ENCODE data around the gene CELF1.
A peak's percentile ranks its signal among the peaks of the same experiment; 100 is the strongest.

CELF1 gene

GRCh38 chr11:47470671-47471070, 82.3 kb downstream of the CELF1 start:
- H3K4me3 ChIP-seq (ENCODE audit: low read depth, low read length): no peak overlapping the region
- no peak for DNase-seq
- no peak overlapping the region for H3K27ac ChIP-seq
- H3K27me3 ChIP-seq (ENCODE audit: insufficient read depth, low read depth, severe bottlenecking): no peaks in the 10 kb centered on the region
- H3K36me3 ChIP-seq: peaks cover 79% of the 10 kb centered on the region
- no peak for TF ChIP-seq CTCF (IDR thresholded peaks at IDR 0.05; ENCODE audit: low read depth, low read length)
- H3K9me3 ChIP-seq (ENCODE audit: severe bottlenecking): no peaks in the 10 kb centered on the region

GRCh38 chr11:47469361-47470179, 83.4 kb downstream of the CELF1 start:
- peaks cover 71% of the 10 kb centered on the region for H3K36me3 ChIP-seq
- DNase-seq: no peak
- H3K27ac ChIP-seq: no peak overlapping the region
- H3K4me3 ChIP-seq (ENCODE audit: low read depth, low read length): no peak overlapping the region
- no peak for TF ChIP-seq CTCF (IDR thresholded peaks at IDR 0.05; ENCODE audit: low read depth, low read length)
- H3K9me3 ChIP-seq (ENCODE audit: severe bottlenecking): no peaks in the 10 kb centered on the region
- H3K27me3 ChIP-seq (ENCODE audit: insufficient read depth, low read depth, severe bottlenecking): no peaks in the 10 kb centered on the region

- Histone ChIP-seq H3K4me3 (ENCODE audit: low read depth, low read length) (no peak overlapping the region), H3K36me3 (peaks cover 71% of the 10 kb centered on the region), H3K27me3 (ENCODE audit: insufficient read depth, low read depth, severe bottlenecking) (no peaks in the 10 kb centered on the region), H3K9me3 (ENCODE audit: severe bottlenecking) (no peaks in the 10 kb centered on the region), H3K27ac (peak overlapping the region; percentile 65; the same call in 1 of the 2 replicates)
- DNase-seq: no peak
- no peak for TF ChIP-seq CTCF (IDR thresholded peaks at IDR 0.05; ENCODE audit: low read depth, low read length)
These were observed 84.2 kb downstream of the CELF1 start for GRCh38 chr11:47468598-47469214.

- no peak for TF ChIP-seq CTCF (IDR thresholded peaks at IDR 0.05; ENCODE audit: low read depth, low read length)
- DNase-seq: peak; percentile 67
- H3K27me3 ChIP-seq (ENCODE audit: insufficient read depth, low read depth, severe bottlenecking): no peaks in the 10 kb centered on the region
- no peak overlapping the region for H3K4me3 ChIP-seq (ENCODE audit: low read depth, low read length)
- peak overlapping the region; percentile 65 for H3K27ac ChIP-seq
- peaks cover 58% of the 10 kb centered on the region for H3K36me3 ChIP-seq
- no peaks in the 10 kb centered on the region for H3K9me3 ChIP-seq (ENCODE audit: severe bottlenecking)
These were observed 85.6 kb downstream of the CELF1 start for GRCh38 chr11:47467357-47467756.

GRCh38 chr11:47466701-47467250, 86.2 kb downstream of the CELF1 start:
- Histone ChIP-seq H3K36me3 (peaks cover 52% of the 10 kb centered on the region), H3K9me3 (ENCODE audit: severe bottlenecking) (no peaks in the 10 kb centered on the region), H3K27ac (peak overlapping the region; percentile 65), H3K4me3 (ENCODE audit: low read depth, low read length) (no peak overlapping the region), H3K27me3 (ENCODE audit: insufficient read depth, low read depth, severe bottlenecking) (no peaks in the 10 kb centered on the region)
- TF ChIP-seq CTCF (IDR thresholded peaks at IDR 0.05; ENCODE audit: low read depth, low read length): no peak
- peak; percentile 21 for DNase-seq

Data from WERI-Rb-1 (cell line).